Measurements from ENCODE around the gene ZBTB16.

DNA sequence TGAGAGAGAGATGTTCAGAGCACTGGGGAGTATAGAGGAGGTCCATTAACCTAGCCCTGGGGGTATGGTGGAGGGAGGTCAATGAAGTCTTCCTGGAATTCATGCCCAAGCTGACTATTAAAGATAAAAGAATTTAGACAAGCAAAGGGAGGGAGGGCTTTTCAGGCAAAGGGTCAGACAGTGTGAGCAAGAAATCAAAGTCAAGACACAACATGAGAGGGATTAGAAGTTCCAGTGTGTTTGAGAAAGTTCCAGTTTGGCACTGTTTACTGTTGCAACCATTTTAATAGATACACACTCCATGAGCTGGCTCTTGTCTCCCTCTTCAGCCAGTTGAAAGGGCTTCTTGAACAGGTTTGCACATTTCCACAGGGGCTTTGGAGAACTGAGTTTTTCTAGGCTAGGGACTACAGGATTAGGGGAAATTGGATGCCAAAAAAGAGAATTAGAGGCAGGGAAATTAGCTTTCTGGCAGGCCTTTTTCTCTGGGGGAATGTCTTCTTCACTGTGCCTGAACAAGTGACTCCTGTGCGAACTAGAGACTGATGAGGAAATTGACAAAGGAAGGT is 222.0 kb downstream of the ZBTB16 start:
- TF ChIP-seq, protein P1, sequence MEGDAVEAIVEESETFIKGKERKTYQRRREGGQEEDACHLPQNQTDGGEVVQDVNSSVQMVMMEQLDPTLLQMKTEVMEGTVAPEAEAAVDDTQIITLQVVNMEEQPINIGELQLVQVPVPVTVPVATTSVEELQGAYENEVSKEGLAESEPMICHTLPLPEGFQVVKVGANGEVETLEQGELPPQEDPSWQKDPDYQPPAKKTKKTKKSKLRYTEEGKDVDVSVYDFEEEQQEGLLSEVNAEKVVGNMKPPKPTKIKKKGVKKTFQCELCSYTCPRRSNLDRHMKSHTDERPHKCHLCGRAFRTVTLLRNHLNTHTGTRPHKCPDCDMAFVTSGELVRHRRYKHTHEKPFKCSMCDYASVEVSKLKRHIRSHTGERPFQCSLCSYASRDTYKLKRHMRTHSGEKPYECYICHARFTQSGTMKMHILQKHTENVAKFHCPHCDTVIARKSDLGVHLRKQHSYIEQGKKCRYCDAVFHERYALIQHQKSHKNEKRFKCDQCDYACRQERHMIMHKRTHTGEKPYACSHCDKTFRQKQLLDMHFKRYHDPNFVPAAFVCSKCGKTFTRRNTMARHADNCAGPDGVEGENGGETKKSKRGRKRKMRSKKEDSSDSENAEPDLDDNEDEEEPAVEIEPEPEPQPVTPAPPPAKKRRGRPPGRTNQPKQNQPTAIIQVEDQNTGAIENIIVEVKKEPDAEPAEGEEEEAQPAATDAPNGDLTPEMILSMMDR (conservative IDR thresholded peaks at IDR 0.05; ENCODE audit: low read depth in 2 of 2), result no peak
- TF ChIP-seq STAT1 (IDR thresholded peaks at IDR 0.05; ENCODE audit: unreplicated experiment), result no peak
- no peak for TF ChIP-seq EZH2 (IDR thresholded peaks at IDR 0.05; ENCODE audit: low read depth, unreplicated experiment)
- no peak for TF ChIP-seq EZH2phosphoT487 (IDR thresholded peaks at IDR 0.05; ENCODE audit: unreplicated experiment)
- TF ChIP-seq, protein P2, sequence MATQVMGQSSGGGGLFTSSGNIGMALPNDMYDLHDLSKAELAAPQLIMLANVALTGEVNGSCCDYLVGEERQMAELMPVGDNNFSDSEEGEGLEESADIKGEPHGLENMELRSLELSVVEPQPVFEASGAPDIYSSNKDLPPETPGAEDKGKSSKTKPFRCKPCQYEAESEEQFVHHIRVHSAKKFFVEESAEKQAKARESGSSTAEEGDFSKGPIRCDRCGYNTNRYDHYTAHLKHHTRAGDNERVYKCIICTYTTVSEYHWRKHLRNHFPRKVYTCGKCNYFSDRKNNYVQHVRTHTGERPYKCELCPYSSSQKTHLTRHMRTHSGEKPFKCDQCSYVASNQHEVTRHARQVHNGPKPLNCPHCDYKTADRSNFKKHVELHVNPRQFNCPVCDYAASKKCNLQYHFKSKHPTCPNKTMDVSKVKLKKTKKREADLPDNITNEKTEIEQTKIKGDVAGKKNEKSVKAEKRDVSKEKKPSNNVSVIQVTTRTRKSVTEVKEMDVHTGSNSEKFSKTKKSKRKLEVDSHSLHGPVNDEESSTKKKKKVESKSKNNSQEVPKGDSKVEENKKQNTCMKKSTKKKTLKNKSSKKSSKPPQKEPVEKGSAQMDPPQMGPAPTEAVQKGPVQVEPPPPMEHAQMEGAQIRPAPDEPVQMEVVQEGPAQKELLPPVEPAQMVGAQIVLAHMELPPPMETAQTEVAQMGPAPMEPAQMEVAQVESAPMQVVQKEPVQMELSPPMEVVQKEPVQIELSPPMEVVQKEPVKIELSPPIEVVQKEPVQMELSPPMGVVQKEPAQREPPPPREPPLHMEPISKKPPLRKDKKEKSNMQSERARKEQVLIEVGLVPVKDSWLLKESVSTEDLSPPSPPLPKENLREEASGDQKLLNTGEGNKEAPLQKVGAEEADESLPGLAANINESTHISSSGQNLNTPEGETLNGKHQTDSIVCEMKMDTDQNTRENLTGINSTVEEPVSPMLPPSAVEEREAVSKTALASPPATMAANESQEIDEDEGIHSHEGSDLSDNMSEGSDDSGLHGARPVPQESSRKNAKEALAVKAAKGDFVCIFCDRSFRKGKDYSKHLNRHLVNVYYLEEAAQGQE (IDR thresholded peaks at IDR 0.05; ENCODE audit: unreplicated experiment), result no peak
- TF ChIP-seq, protein P3, sequence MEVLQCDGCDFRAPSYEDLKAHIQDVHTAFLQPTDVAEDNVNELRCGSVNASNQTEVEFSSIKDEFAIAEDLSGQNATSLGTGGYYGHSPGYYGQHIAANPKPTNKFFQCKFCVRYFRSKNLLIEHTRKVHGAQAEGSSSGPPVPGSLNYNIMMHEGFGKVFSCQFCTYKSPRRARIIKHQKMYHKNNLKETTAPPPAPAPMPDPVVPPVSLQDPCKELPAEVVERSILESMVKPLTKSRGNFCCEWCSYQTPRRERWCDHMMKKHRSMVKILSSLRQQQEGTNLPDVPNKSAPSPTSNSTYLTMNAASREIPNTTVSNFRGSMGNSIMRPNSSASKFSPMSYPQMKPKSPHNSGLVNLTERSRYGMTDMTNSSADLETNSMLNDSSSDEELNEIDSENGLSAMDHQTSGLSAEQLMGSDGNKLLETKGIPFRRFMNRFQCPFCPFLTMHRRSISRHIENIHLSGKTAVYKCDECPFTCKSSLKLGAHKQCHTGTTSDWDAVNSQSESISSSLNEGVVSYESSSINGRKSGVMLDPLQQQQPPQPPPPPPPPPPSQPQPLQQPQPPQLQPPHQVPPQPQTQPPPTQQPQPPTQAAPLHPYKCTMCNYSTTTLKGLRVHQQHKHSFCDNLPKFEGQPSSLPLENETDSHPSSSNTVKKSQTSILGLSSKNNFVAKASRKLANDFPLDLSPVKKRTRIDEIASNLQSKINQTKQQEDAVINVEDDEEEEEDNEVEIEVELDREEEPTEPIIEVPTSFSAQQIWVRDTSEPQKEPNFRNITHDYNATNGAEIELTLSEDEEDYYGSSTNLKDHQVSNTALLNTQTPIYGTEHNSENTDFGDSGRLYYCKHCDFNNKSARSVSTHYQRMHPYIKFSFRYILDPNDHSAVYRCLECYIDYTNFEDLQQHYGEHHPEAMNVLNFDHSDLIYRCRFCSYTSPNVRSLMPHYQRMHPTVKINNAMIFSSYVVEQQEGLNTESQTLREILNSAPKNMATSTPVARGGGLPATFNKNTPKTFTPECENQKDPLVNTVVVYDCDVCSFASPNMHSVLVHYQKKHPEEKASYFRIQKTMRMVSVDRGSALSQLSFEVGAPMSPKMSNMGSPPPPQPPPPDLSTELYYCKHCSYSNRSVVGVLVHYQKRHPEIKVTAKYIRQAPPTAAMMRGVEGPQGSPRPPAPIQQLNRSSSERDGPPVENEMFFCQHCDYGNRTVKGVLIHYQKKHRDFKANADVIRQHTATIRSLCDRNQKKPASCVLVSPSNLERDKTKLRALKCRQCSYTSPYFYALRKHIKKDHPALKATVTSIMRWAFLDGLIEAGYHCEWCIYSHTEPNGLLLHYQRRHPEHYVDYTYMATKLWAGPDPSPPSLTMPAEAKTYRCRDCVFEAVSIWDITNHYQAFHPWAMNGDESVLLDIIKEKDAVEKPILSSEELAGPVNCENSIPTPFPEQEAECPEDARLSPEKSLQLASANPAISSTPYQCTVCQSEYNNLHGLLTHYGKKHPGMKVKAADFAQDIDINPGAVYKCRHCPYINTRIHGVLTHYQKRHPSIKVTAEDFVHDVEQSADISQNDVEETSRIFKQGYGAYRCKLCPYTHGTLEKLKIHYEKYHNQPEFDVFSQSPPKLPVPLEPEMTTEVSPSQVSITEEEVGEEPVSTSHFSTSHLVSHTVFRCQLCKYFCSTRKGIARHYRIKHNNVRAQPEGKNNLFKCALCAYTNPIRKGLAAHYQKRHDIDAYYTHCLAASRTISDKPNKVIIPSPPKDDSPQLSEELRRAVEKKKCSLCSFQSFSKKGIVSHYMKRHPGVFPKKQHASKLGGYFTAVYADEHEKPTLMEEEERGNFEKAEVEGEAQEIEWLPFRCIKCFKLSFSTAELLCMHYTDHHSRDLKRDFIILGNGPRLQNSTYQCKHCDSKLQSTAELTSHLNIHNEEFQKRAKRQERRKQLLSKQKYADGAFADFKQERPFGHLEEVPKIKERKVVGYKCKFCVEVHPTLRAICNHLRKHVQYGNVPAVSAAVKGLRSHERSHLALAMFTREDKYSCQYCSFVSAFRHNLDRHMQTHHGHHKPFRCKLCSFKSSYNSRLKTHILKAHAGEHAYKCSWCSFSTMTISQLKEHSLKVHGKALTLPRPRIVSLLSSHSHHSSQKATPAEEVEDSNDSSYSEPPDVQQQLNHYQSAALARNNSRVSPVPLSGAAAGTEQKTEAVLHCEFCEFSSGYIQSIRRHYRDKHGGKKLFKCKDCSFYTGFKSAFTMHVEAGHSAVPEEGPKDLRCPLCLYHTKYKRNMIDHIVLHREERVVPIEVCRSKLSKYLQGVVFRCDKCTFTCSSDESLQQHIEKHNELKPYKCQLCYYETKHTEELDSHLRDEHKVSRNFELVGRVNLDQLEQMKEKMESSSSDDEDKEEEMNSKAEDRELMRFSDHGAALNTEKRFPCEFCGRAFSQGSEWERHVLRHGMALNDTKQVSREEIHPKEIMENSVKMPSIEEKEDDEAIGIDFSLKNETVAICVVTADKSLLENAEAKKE (CRISPR knock-in tag; IDR thresholded peaks at IDR 0.05), result no peak
- no peak for TF ChIP-seq CREB1 (CRISPR knock-in tag; IDR thresholded peaks at IDR 0.05; ENCODE audit: low read depth)
- TF ChIP-seq POLR2AphosphoS5 (IDR thresholded peaks at IDR 0.05; ENCODE audit: low read depth), result no peak

All from GM23338 (cell line).